ENCODE data around the gene LTBP3. TPM values are rescaled to one million over a fixed set of nuclear protein-coding genes. Genes with fewer than 3 reads are reported as not detected.

Gene LTBP3
- total and polyA plus RNA-seq, 4 donors: 8.8 to 46.2 (median 17.0) TPM

- Histone ChIP-seq H3K36me3 (ENCODE audit: control insufficient read depth in 4 of 4, insufficient read depth in 3 of 4, low read depth in 1 of 4, low read length in 3 of 4) (peaks cover 0 to 6% (median 1%) of the 10 kb centered on the region in 4 donors), H3K9me3 (ENCODE audit: control insufficient read depth in 4 of 4, low read length in 3 of 4) (no peaks in the 10 kb centered on the region), H3K4me3 (ENCODE audit: low read depth in 1 of 3, low read length in 3 of 3) (peak overlapping the region in 2 of 3 donors; percentile 81 to 93), H3K4me1 (ENCODE audit: control insufficient read depth in 4 of 4, insufficient read depth in 4 of 4, low read length in 3 of 4) (peaks cover 21 to 65% (median 55%) of the 10 kb centered on the region in 4 donors), H3K27ac (ENCODE audit: low read depth in 1 of 2, low read length in 2 of 2) (peak overlapping the region in 1 of 2 donors; percentile 94), H3K27me3 (ENCODE audit: control insufficient read depth in 4 of 4, insufficient read depth in 4 of 4, low read length in 3 of 4) (no peaks in the 10 kb centered on the region), H3K9ac (ENCODE audit: low read depth in 1 of 2, low read length in 2 of 2) (no peak overlapping the region)
- DNase-seq (ENCODE audit: low spot score): no peak
- no peak for TF ChIP-seq FOXA1 (IDR thresholded peaks at IDR 0.05)
- TF ChIP-seq TAF1 (conservative IDR thresholded peaks at IDR 0.05): no peak
- no peak for TF ChIP-seq SP1 (IDR thresholded peaks at IDR 0.05)
- TF ChIP-seq ATF3 (IDR thresholded peaks at IDR 0.05): no peak
- no peak for TF ChIP-seq HNF4A (conservative IDR thresholded peaks at IDR 0.05)
- TF ChIP-seq NR2F2 (IDR thresholded peaks at IDR 0.05): no peak
- no peak for TF ChIP-seq HNF4G (IDR thresholded peaks at IDR 0.05)
- no peak for TF ChIP-seq ZBTB33 (IDR thresholded peaks at IDR 0.05)
- WGBS: 80% methylated on average over 9 of the region's 9 CpGs
Observed at GRCh38 chr11:65571420-65571819, 13.3 kb upstream of the LTBP3 start.

- WGBS: under 1% methylated on average over 89 of the region's 89 CpGs
- Histone ChIP-seq H3K9ac (ENCODE audit: low read depth in 1 of 2, low read length in 2 of 2) (peak within 1 kb of the TSS; percentile 82 to 88), H3K4me1 (ENCODE audit: control insufficient read depth in 4 of 4, insufficient read depth in 4 of 4, low read length in 3 of 4) (peaks cover 15 to 55% (median 49%) of the 10 kb centered on the region in 4 donors)
Observed at GRCh38 chr11:65569973-65570918, 12.1 kb upstream of the LTBP3 start, which contains the start of gene ZNRD2. TSS of gene ZNRD2 (plus strand) at chr11:65570477. CDS start at chr11:65570492, 15 bp downstream.

More at GRCh38 chr11:65569973-65570918, 12.1 kb upstream of the LTBP3 start, which contains the start of gene ZNRD2:
- Histone ChIP-seq H3K27me3 (ENCODE audit: control insufficient read depth in 4 of 4, insufficient read depth in 4 of 4, low read length in 3 of 4) (no peaks in the 10 kb centered on the region), H3K36me3 (ENCODE audit: control insufficient read depth in 4 of 4, insufficient read depth in 3 of 4, low read depth in 1 of 4, low read length in 3 of 4) (peaks cover 0 to 6% (median 1%) of the 10 kb centered on the region in 4 donors), H3K27ac (ENCODE audit: low read depth in 1 of 2, low read length in 2 of 2) (peak within 1 kb of the TSS; percentile 94), H3K9me3 (ENCODE audit: control insufficient read depth in 4 of 4, low read length in 3 of 4) (no peaks in the 10 kb centered on the region), H3K4me3 (ENCODE audit: low read depth in 1 of 3, low read length in 3 of 3) (peak within 1 kb of the TSS; percentile 81 to 93 (median 92))
- DNase-seq (ENCODE audit: low spot score): peak; percentile 93
- TF ChIP-seq MAX (IDR thresholded peaks at IDR 0.05): peak; percentile 70
- TF ChIP-seq HNF4A (conservative IDR thresholded peaks at IDR 0.05): peak in 1 of 2 donors; percentile 41
- TF ChIP-seq JUND (IDR thresholded peaks at IDR 0.05): no peak
- TF ChIP-seq CTCF (IDR thresholded peaks at IDR 0.05; ENCODE audit: low read depth, low read length, missing input control): peak; percentile 33
- no peak for TF ChIP-seq ATF3 (IDR thresholded peaks at IDR 0.05)
- TF ChIP-seq RXRA (IDR thresholded peaks at IDR 0.05): peak; percentile 52 to 62
- peak; percentile 80 for TF ChIP-seq SP1 (IDR thresholded peaks at IDR 0.05)
- TF ChIP-seq GABPA (IDR thresholded peaks at IDR 0.05 in 1 of 2, conservative IDR thresholded peaks at IDR 0.05 in 1 of 2): peak; percentile 91 to 99
- peak; percentile 95 for TF ChIP-seq YY1 (IDR thresholded peaks at IDR 0.05)
- no peak for TF ChIP-seq FOXA1 (IDR thresholded peaks at IDR 0.05)
- no peak for TF ChIP-seq ZBTB33 (IDR thresholded peaks at IDR 0.05)
- peak in 1 of 2 donors; percentile 60 for TF ChIP-seq RAD21 (IDR thresholded peaks at IDR 0.05)
- peak; percentile 25 for TF ChIP-seq REST (IDR thresholded peaks at IDR 0.05)
- peak; percentile 95 for TF ChIP-seq NR2F2 (IDR thresholded peaks at IDR 0.05)
- TF ChIP-seq EGR1 (IDR thresholded peaks at IDR 0.05; ENCODE audit: low read depth in 2 of 2): peak in 1 of 2 donors; percentile 18
- TF ChIP-seq FOXA2 (IDR thresholded peaks at IDR 0.05): no peak

Data from liver (tissue), 9 donors.